ENCODE results near the gene WNT11.
"Not testable (repeated sequence)": the region's sequence is repeated elsewhere in the genome, so short reads cannot be mapped to it uniquely, and the experiment has no call there.

GRCh38 chr11:76198691-76199090 is 7.6 kb downstream of the WNT11 start:
- TF ChIP-seq NR1H2 (CRISPR knock-in tag; IDR thresholded peaks at IDR 0.05; ENCODE audit: borderline replicate concordance, low read depth); ZNF333 (CRISPR knock-in tag; IDR thresholded peaks at IDR 0.05; ENCODE audit: borderline replicate concordance); POLR2A (IDR thresholded peaks at IDR 0.05; ENCODE audit: insufficient read depth in 1 of 2, low read depth in 2 of 2, low read length in 2 of 2); BCL3 (CRISPR knock-in tag; IDR thresholded peaks at IDR 0.05); CEBPB (IDR thresholded peaks at IDR 0.05; ENCODE audit: borderline replicate concordance, low read depth, low read length); HNRNPL (IDR thresholded peaks at IDR 0.05; ENCODE audit: low read depth, low read length); EZH2 (conservative IDR thresholded peaks at IDR 0.05; ENCODE audit: low read depth, low read length): not testable (repeated sequence)
